Measurements from ENCODE around the gene ABL1.
"Not testable (repeated sequence)": the region's sequence is repeated elsewhere in the genome, so short reads cannot be mapped to it uniquely, and the experiment has no call there.

ABL1 gene

GRCh38 chr9:130903194-130904069 lies 68.4 kb downstream of the ABL1 start:
- DNase-seq (ENCODE audit: low spot score): no peak

- DNase-seq (ENCODE audit: low spot score): no peak
Measured at GRCh38 chr9:130904070-130905044, 69.3 kb downstream of the ABL1 start.

GRCh38 chr9:130905125-130905901 lies 70.3 kb downstream of the ABL1 start:
- no peak for DNase-seq (ENCODE audit: low spot score)

- no peak for DNase-seq (ENCODE audit: low spot score)
Measured at GRCh38 chr9:130905902-130906734, 71.1 kb downstream of the ABL1 start.

GRCh38 chr9:130906735-130907416 lies 71.8 kb downstream of the ABL1 start:
- no peak for DNase-seq (ENCODE audit: low spot score)

GRCh38 chr9:130908146-130908877 lies 73.3 kb downstream of the ABL1 start:
- DNase-seq (ENCODE audit: low spot score): no peak

- no peak for DNase-seq (ENCODE audit: low spot score)
Measured at GRCh38 chr9:130908878-130909355, 73.9 kb downstream of the ABL1 start.

- DNase-seq (ENCODE audit: low spot score): not testable (repeated sequence)
Measured at GRCh38 chr9:130910041-130910440, 75.0 kb downstream of the ABL1 start.

GRCh38 chr9:130910670-130911069 lies 75.6 kb downstream of the ABL1 start:
- not testable (repeated sequence) for DNase-seq (ENCODE audit: low spot score)

- no peak for DNase-seq (ENCODE audit: low spot score)
Measured at GRCh38 chr9:130911254-130912049, 76.4 kb downstream of the ABL1 start.

- no peak for DNase-seq (ENCODE audit: low spot score)
Measured at GRCh38 chr9:130912932-130913598, 78.0 kb downstream of the ABL1 start.

GRCh38 chr9:130913599-130914416 lies 78.8 kb downstream of the ABL1 start:
- no peak for DNase-seq (ENCODE audit: low spot score)

- no peak for DNase-seq (ENCODE audit: low spot score)
Measured at GRCh38 chr9:130914417-130915095, 79.5 kb downstream of the ABL1 start.

GRCh38 chr9:130915096-130915447 lies 80.0 kb downstream of the ABL1 start:
- DNase-seq (ENCODE audit: low spot score): no peak

- DNase-seq (ENCODE audit: low spot score): no peak
Measured at GRCh38 chr9:130917168-130917960, 82.3 kb downstream of the ABL1 start.

Measured in iPS-NIHi11 (cell line).